GM12892 (cell line): ENCODE data around the gene DCLK1.

ENCODE experiments used
- POLR2A ChIP-seq: IDR thresholded peaks from 2 replicates; pipeline ENCODE4 v1.6.1; 2011; ENCODE audit warnings: low read depth, low read length, control low read depth
- POLR2AphosphoS5 ChIP-seq: IDR thresholded peaks from 2 replicates; pipeline ENCODE4 v1.6.1; 2011; ENCODE audit warnings: low read depth, low read length, control low read depth

DNA sequence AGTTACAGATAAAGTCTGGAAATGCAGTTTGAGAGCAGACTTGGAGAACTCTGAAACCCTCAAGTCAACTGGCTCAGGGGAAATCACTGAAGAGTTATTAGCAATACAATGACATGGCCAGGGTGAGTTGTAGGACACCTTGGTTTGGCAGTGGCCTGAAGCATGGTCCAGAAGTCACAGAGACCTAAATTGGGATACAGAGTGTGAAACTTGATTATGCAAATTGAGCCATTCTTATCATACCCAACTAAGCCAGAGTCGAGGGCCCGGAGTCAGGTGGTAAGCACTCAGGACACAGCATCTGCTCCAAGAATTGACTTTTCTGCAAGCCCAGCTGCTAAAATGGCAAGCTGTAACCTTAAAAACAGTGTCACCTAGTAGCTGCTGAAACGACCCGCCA, 224.5 kb downstream of the DCLK1 start:
- no peak for TF ChIP-seq POLR2AphosphoS5
- TF ChIP-seq POLR2A: no peak
